ENCODE results near the gene PRDM9.

The PRDM9 gene

GRCh38 chr5:23507278-23507685, at the start of gene PRDM9:
PRDM9 (plus strand) TSS chr5:23507609; CDS start chr5:23509034, 1,425 bp downstream.
- H3K9me3 ChIP-seq (ENCODE audit: severe bottlenecking): no peaks in the 10 kb centered on the region
- no peak for TF ChIP-seq CTCF (IDR thresholded peaks at IDR 0.05; ENCODE audit: poor library complexity, severe bottlenecking)
- H3K27me3 ChIP-seq (ENCODE audit: insufficient read depth, poor library complexity, severe bottlenecking): no peaks in the 10 kb centered on the region
- no peak within 1 kb of the TSS for H3K27ac ChIP-seq (ENCODE audit: poor library complexity, severe bottlenecking)
- no peak within 1 kb of the TSS for H3K4me3 ChIP-seq (ENCODE audit: severe bottlenecking)
- 0 out of 3 replicates have a peak, but pooled peaks have one; percentile 14 for ATAC-seq (ENCODE audit: low read depth)
- no peak for DNase-seq (ENCODE audit: low spot score)
- no peaks in the 10 kb centered on the region for H3K4me1 ChIP-seq (ENCODE audit: insufficient read depth, poor library complexity, severe bottlenecking)
- no peaks in the 10 kb centered on the region for H3K36me3 ChIP-seq (ENCODE audit: low read depth)

DNA sequence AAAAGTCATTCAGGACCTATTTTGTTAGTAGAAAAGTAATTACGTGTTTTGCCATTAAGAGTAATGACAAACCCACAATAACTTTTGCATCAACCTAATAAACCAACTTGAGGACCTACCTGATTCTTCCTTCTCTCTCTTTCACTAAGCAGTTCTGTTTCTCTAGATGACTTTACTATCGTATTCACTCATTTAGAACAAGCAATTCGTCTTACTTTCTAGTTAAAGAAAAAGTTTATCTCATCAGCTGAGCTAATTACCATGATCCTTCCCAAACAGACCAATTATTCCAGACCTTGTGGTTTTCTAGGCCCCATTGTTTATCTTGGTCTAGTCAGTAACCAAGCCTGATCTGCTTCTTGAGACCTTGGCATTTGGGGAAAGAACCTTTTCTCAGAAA, 49.6 kb upstream of the PRDM9 start:
- Histone ChIP-seq H3K4me1 (ENCODE audit: insufficient read depth, poor library complexity, severe bottlenecking) (no peaks in the 10 kb centered on the region), H3K9me3 (ENCODE audit: severe bottlenecking) (no peaks in the 10 kb centered on the region), H3K36me3 (ENCODE audit: low read depth) (no peaks in the 10 kb centered on the region), H3K27me3 (ENCODE audit: insufficient read depth, poor library complexity, severe bottlenecking) (no peaks in the 10 kb centered on the region), H3K4me3 (ENCODE audit: severe bottlenecking) (no peak overlapping the region), H3K27ac (ENCODE audit: poor library complexity, severe bottlenecking) (no peak overlapping the region)
- DNase-seq (ENCODE audit: low spot score) (no peak), ATAC-seq (ENCODE audit: low read depth) (no peak)
- no peak for TF ChIP-seq CTCF (IDR thresholded peaks at IDR 0.05; ENCODE audit: poor library complexity, severe bottlenecking)

DNA sequence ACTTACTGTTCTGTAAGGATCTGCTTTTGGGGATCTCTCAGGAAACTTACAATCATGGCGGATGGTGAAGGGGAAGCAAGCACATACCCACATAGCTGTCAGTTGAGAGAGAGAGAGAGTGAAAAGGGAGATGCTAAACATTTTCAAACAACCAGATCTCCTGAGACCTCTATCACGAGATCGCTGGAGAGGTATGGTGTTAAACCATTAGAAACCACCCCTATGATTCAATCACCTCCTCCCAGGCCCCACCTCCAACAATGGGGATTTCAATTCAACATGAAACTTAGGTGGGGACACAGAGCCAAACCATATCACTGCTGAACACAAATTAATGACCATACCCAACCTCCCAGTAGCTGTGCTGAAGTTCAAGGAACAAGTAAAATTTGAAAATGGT, 48.2 kb upstream of the PRDM9 start:
- H3K27me3 ChIP-seq (ENCODE audit: insufficient read depth, poor library complexity, severe bottlenecking): no peaks in the 10 kb centered on the region
- no peaks in the 10 kb centered on the region for H3K9me3 ChIP-seq (ENCODE audit: severe bottlenecking)
- H3K27ac ChIP-seq (ENCODE audit: poor library complexity, severe bottlenecking): no peak overlapping the region
- TF ChIP-seq CTCF (IDR thresholded peaks at IDR 0.05; ENCODE audit: poor library complexity, severe bottlenecking): no peak
- no peak for ATAC-seq (ENCODE audit: low read depth)
- H3K36me3 ChIP-seq (ENCODE audit: low read depth): no peaks in the 10 kb centered on the region
- DNase-seq (ENCODE audit: low spot score): no peak
- H3K4me1 ChIP-seq (ENCODE audit: insufficient read depth, poor library complexity, severe bottlenecking): no peaks in the 10 kb centered on the region
- no peak overlapping the region for H3K4me3 ChIP-seq (ENCODE audit: severe bottlenecking)

GRCh38 chr5:23461576-23461975, 45.8 kb upstream of the PRDM9 start:
- H3K27me3 ChIP-seq (ENCODE audit: insufficient read depth, poor library complexity, severe bottlenecking): no peaks in the 10 kb centered on the region
- no peak for TF ChIP-seq CTCF (IDR thresholded peaks at IDR 0.05; ENCODE audit: poor library complexity, severe bottlenecking)
- ATAC-seq (ENCODE audit: low read depth) (no peak), DNase-seq (ENCODE audit: low spot score) (no peak)
- no peak overlapping the region for H3K4me3 ChIP-seq (ENCODE audit: severe bottlenecking)
- H3K4me1 ChIP-seq (ENCODE audit: insufficient read depth, poor library complexity, severe bottlenecking): peaks cover 9% of the 10 kb centered on the region
- H3K36me3 ChIP-seq (ENCODE audit: low read depth): no peaks in the 10 kb centered on the region
- no peaks in the 10 kb centered on the region for H3K9me3 ChIP-seq (ENCODE audit: severe bottlenecking)
- H3K27ac ChIP-seq (ENCODE audit: poor library complexity, severe bottlenecking): no peak overlapping the region

DNA sequence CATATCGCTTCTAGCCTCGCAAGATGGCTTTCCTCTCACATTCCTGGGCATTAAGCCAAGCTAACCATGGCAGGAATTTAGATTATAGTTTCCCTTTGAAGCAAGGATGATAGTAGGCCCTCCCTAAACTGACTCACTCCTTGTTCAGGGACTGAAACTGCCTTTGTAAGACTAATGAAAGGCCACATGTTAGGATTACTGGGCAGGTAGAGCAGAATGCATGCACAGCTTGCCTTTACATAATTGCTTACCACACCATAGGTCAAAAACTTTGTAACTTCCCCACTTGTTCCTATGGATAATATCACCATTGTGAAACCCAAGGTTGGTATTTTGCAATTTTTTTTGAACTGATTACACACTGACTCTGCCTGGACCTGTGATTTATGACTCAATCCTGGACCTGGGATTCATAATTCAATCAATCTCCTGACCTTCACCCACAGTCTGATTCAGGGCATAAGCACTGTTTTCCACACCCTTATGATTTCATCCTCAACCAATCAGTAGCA, 41.0 kb upstream of the PRDM9 start:
- no peaks in the 10 kb centered on the region for H3K9me3 ChIP-seq (ENCODE audit: severe bottlenecking)
- TF ChIP-seq CTCF (IDR thresholded peaks at IDR 0.05; ENCODE audit: poor library complexity, severe bottlenecking): no peak
- H3K27ac ChIP-seq (ENCODE audit: poor library complexity, severe bottlenecking): peak overlapping the region; percentile 93
- H3K4me3 ChIP-seq (ENCODE audit: severe bottlenecking): no peak overlapping the region
- peak; percentile 99 for ATAC-seq (ENCODE audit: low read depth)
- peaks cover 18% of the 10 kb centered on the region for H3K4me1 ChIP-seq (ENCODE audit: insufficient read depth, poor library complexity, severe bottlenecking)
- peak; percentile 79 for DNase-seq (ENCODE audit: low spot score)
- no peaks in the 10 kb centered on the region for H3K36me3 ChIP-seq (ENCODE audit: low read depth)
- H3K27me3 ChIP-seq (ENCODE audit: insufficient read depth, poor library complexity, severe bottlenecking): no peaks in the 10 kb centered on the region

Data from RWPE2 (cell line).